ENCODE data around the gene SLC25A21. TPM values are rescaled to one million over a fixed set of nuclear protein-coding genes. Genes with fewer than 3 reads are reported as not detected.
"Not testable (repeated sequence)": the region's sequence is repeated elsewhere in the genome, so short reads cannot be mapped to it uniquely, and the experiment has no call there.

Gene SLC25A21
- total RNA-seq, 2 experiments from 2014 or later, result not detected

DNA sequence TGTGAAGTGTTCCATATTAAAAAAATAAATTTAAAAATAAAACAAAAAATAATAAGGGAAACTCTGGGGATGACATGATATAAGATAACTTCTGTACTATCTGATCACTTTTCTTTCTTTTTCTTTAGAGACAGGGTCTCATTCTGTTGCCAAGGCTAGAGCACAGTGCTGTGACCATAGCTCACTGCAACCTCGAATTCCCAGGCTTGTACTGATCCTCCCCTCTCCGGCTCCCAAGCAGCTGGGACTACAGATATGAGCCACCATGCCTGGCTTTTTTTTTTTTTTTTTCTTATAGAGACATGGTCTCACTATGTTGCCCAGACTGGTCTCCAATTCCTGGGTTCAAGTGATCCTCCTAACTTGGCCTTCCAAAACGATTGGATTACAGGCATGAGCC is 14.9 kb upstream of the SLC25A21 start:
- ChIA-PET POLR2A (no interaction called here), CTCF (no interaction called here)
- intact Hi-C loops (cut with micrococcal nuclease), result no loop called here
- no peak for ATAC-seq
- Mint-ChIP-seq H3K27ac (no peak overlapping the region), H3K9me3 (peaks cover 2% of the 10 kb centered on the region), H3K4me1 (ENCODE audit: low read depth) (no peaks in the 10 kb centered on the region), H3K4me3 (no peak overlapping the region), H3K36me3 (ENCODE audit: low read depth) (no peaks in the 10 kb centered on the region), H3K27me3 (no peaks in the 10 kb centered on the region)
- no peak for DNase-seq
- TF ChIP-seq, protein P1, sequence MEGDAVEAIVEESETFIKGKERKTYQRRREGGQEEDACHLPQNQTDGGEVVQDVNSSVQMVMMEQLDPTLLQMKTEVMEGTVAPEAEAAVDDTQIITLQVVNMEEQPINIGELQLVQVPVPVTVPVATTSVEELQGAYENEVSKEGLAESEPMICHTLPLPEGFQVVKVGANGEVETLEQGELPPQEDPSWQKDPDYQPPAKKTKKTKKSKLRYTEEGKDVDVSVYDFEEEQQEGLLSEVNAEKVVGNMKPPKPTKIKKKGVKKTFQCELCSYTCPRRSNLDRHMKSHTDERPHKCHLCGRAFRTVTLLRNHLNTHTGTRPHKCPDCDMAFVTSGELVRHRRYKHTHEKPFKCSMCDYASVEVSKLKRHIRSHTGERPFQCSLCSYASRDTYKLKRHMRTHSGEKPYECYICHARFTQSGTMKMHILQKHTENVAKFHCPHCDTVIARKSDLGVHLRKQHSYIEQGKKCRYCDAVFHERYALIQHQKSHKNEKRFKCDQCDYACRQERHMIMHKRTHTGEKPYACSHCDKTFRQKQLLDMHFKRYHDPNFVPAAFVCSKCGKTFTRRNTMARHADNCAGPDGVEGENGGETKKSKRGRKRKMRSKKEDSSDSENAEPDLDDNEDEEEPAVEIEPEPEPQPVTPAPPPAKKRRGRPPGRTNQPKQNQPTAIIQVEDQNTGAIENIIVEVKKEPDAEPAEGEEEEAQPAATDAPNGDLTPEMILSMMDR (IDR thresholded peaks at IDR 0.05), result no peak

DNA sequence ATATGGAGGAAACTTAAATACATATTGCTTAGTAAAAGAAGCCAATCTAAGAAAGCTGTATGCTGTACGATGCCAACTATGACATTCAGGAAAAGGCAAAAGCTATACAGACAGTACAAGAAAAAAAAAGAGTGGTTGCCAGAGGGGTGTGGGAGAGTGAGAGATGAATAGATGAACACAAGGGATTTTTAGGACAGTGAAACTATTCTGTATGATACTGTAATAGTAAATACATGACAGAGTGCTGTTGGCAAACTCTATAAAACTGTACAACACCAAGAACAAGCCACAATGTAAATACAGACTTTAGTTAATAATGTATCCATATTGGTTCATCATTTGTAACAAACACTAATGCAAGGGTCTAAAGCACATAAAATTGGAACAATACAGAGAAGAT is 14.5 kb upstream of the SLC25A21 start:
- DNase-seq (no peak), ATAC-seq (no peak)
- intact Hi-C loops (cut with micrococcal nuclease), result no loop called here
- Mint-ChIP-seq H3K27ac (no peak overlapping the region), H3K4me3 (no peak overlapping the region), H3K4me1 (ENCODE audit: low read depth) (no peaks in the 10 kb centered on the region), H3K36me3 (ENCODE audit: low read depth) (no peaks in the 10 kb centered on the region), H3K9me3 (peaks cover 4% of the 10 kb centered on the region), H3K27me3 (no peaks in the 10 kb centered on the region)
- TF ChIP-seq, protein P1 (IDR thresholded peaks at IDR 0.05), result no peak
- ChIA-PET POLR2A (no interaction called here), CTCF (no interaction called here)

DNA sequence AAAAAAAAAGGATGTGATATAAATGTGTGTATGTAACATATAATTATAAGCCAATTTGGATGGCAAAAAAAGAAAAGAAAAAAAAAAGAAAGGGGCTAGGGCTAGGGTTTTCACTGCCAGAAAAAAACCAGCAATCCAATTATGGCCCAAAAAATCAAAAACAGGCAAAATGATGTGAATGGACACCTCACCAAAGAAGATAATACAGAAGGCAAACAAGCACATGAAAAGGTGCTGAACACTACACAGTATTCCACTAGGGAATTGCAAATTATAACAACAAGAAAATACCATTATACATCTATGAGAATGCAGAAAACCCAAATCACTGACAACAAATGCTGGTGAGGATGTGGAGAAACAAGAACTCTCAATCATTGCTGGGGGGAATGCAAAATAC is 13.3 kb upstream of the SLC25A21 start:
- intact Hi-C loops (cut with micrococcal nuclease), result no loop called here
- TF ChIP-seq, protein P1 (IDR thresholded peaks at IDR 0.05), result no peak
- POLR2A ChIA-PET, result no interaction called here
- Mint-ChIP-seq H3K9me3 (peaks cover 4% of the 10 kb centered on the region), H3K27ac (no peak overlapping the region), H3K36me3 (ENCODE audit: low read depth) (no peaks in the 10 kb centered on the region), H3K27me3 (no peaks in the 10 kb centered on the region), H3K4me3 (no peak overlapping the region), H3K4me1 (ENCODE audit: low read depth) (no peaks in the 10 kb centered on the region)
- no peak for ATAC-seq
- CTCF ChIA-PET, result no interaction called here
- no peak for DNase-seq

DNA sequence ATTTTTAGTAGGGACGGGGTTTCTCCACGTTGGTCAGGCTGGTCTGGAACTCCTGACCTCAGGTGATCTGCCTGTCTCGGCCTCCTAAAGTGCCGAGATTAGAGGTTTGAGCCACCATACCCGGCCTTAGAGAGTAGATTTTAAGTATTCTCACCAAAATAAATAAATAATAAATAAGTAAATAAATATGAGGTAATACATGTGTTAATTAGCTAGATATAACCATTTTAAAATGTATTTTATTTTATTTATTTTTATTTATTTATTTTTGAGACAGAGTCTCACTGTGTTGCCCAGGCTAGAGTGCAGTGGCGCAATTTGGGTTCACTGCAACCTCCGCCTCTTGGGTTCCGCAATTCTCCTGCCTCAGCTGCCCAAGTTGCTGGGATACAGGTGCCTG is 12.1 kb upstream of the SLC25A21 start:
- intact Hi-C loops (cut with micrococcal nuclease); CTCF ChIA-PET; H3K36me3 Mint-ChIP-seq (ENCODE audit: low read depth); H3K27me3 Mint-ChIP-seq; ATAC-seq; H3K4me3 Mint-ChIP-seq; DNase-seq; H3K4me1 Mint-ChIP-seq (ENCODE audit: low read depth); H3K27ac Mint-ChIP-seq; H3K9me3 Mint-ChIP-seq; POLR2A ChIA-PET: not testable (repeated sequence)

DNA sequence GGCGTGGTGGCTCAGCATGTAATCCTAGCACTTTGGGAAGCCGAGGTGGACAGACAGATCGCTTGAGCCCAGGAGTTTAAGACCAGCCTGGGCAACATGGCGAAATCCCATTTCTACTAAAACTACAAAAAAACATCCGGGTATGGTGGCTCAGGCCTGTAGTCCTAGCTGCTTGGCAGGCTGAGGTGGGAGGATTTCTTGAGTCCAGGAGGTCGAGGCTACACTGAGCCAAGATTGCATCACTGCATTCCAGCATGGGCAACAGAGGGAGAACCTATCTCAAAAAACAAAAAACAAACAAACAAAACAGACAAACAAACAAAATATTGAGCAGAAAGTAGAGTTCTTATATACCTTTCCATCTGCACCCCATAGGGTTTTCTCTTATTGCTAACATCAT is 9.0 kb upstream of the SLC25A21 start:
- Mint-ChIP-seq H3K36me3 (ENCODE audit: low read depth) (no peaks in the 10 kb centered on the region), H3K27ac (no peak overlapping the region), H3K4me1 (ENCODE audit: low read depth) (no peaks in the 10 kb centered on the region), H3K27me3 (no peaks in the 10 kb centered on the region), H3K4me3 (no peak overlapping the region), H3K9me3 (peaks cover 2% of the 10 kb centered on the region)
- intact Hi-C loops (cut with micrococcal nuclease), result no loop called here
- POLR2A ChIA-PET, result no interaction called here
- ATAC-seq, result no peak
- DNase-seq, result no peak
- CTCF ChIA-PET, result interaction anchor here (1.1 kb wide), 1 partner anchor 49 kb away, joined by 3 read pairs; no protein-coding TSS in a partner anchor
- TF ChIP-seq, protein P1 (IDR thresholded peaks at IDR 0.05), result no peak

DNA sequence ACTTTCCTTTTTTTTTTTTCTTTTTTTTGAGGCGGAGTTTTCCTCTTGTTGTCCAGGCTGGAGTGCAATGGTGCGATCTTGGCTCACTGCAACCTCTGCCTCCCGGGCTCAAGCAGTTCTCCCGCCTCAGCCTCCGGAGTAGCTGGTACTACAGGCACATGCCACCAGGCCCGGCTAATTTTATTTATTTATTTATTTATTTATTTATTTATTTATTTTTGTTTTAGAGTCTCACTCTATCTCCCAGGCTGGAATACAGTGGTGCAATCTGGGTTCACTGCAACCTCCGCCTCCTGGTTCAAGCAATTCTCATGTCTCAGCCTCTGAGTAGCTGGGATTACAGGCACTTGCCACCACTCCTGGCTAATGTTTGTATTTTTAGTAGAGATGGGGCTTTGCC is 8.5 kb upstream of the SLC25A21 start:
- ChIA-PET POLR2A (interaction anchor here (0.7 kb wide), 1 partner anchor 49 kb away, joined by 3 read pairs; no protein-coding TSS in a partner anchor), CTCF (interaction anchor here (1.1 kb wide), 1 partner anchor 50 kb away, joined by 3 read pairs; no protein-coding TSS in a partner anchor)
- H3K27me3 Mint-ChIP-seq; ATAC-seq; H3K4me3 Mint-ChIP-seq; intact Hi-C loops (cut with micrococcal nuclease); H3K27ac Mint-ChIP-seq; H3K9me3 Mint-ChIP-seq; DNase-seq; H3K4me1 Mint-ChIP-seq (ENCODE audit: low read depth); H3K36me3 Mint-ChIP-seq (ENCODE audit: low read depth): not testable (repeated sequence)

All from activated CD8-positive, alpha-beta T cell treated with anti-CD3 and anti-CD28 coated beads for 36 hours (primary cell).